GM08714 (cell line): ENCODE data around the gene KREMEN1.

Experiments used
- H3K4me3 ChIP-seq: fragments of 200-500 bp; sonication (Bioruptor generic); 2 replicates; pipeline ENCODE4 v1.5.1; 2014; ENCODE audit warnings: mild to moderate bottlenecking, low read length, inconsistent platforms
- ZNF274 ChIP-seq: IDR thresholded peaks from 2 replicates; pipeline ENCODE4 v1.6.1; 2012; ENCODE audit warnings: mild to moderate bottlenecking, low read depth, low read length

The KREMEN1 gene

GRCh38 chr22:29061773-29062172 is 11.1 kb upstream of the KREMEN1 start, which contains the start of gene C22orf31:
C22orf31 (minus strand) TSS chr22:29061831; CDS start chr22:29061792, 39 bp downstream.
- no peak for TF ChIP-seq ZNF274

GRCh38 chr22:29062286-29062821 is 10.5 kb upstream of the KREMEN1 start:
- TF ChIP-seq ZNF274: no peak
- no peak overlapping the region for H3K4me3 ChIP-seq

More at GRCh38 chr22:29061773-29062172, 11.1 kb upstream of the KREMEN1 start, which contains the start of gene C22orf31:
- H3K4me3 ChIP-seq: no peak within 1 kb of the TSS

- no peak for TF ChIP-seq ZNF274
- H3K4me3 ChIP-seq: no peak overlapping the region
Measured at GRCh38 chr22:29065468-29066190, 7.2 kb upstream of the KREMEN1 start.

GRCh38 chr22:29069463-29069862 is 3.4 kb upstream of the KREMEN1 start:
- TF ChIP-seq ZNF274: no peak
- H3K4me3 ChIP-seq: no peak overlapping the region

GRCh38 chr22:29070490-29070889 is 2.3 kb upstream of the KREMEN1 start:
- no peak overlapping the region for H3K4me3 ChIP-seq
- TF ChIP-seq ZNF274: no peak

GRCh38 chr22:29071261-29072045 is 1.4 kb upstream of the KREMEN1 start:
- peak overlapping the region; percentile 15; the same call in 1 of the 2 replicates for H3K4me3 ChIP-seq
- no peak for TF ChIP-seq ZNF274

- TF ChIP-seq ZNF274: no peak
- H3K4me3 ChIP-seq: peak overlapping the region; percentile 44; the same call in 1 of the 2 replicates
Measured at GRCh38 chr22:29072193-29072978, 449 bp upstream of the KREMEN1 start.

- TF ChIP-seq ZNF274: no peak
Measured at GRCh38 chr22:29073618-29074275, 912 bp downstream of the KREMEN1 start.

GRCh38 chr22:29074276-29074772 is 1.5 kb downstream of the KREMEN1 start:
- no peak overlapping the region for H3K4me3 ChIP-seq
- no peak for TF ChIP-seq ZNF274

More at GRCh38 chr22:29073618-29074275, 912 bp downstream of the KREMEN1 start:
- H3K4me3 ChIP-seq: peak overlapping the region; percentile 47; the same call in 1 of the 2 replicates

GRCh38 chr22:29078036-29078868 is 5.4 kb downstream of the KREMEN1 start:
- TF ChIP-seq ZNF274: no peak

GRCh38 chr22:29078869-29079207 is 6.0 kb downstream of the KREMEN1 start:
- H3K4me3 ChIP-seq: no peak overlapping the region
- no peak for TF ChIP-seq ZNF274

More at GRCh38 chr22:29078036-29078868, 5.4 kb downstream of the KREMEN1 start:
- H3K4me3 ChIP-seq: no peak overlapping the region

- no peak for TF ChIP-seq ZNF274
- no peak overlapping the region for H3K4me3 ChIP-seq
Measured at GRCh38 chr22:29079218-29079901, 6.5 kb downstream of the KREMEN1 start.
